Measurements from ENCODE around the gene PCDHGA12.

Gene PCDHGA12

DNA sequence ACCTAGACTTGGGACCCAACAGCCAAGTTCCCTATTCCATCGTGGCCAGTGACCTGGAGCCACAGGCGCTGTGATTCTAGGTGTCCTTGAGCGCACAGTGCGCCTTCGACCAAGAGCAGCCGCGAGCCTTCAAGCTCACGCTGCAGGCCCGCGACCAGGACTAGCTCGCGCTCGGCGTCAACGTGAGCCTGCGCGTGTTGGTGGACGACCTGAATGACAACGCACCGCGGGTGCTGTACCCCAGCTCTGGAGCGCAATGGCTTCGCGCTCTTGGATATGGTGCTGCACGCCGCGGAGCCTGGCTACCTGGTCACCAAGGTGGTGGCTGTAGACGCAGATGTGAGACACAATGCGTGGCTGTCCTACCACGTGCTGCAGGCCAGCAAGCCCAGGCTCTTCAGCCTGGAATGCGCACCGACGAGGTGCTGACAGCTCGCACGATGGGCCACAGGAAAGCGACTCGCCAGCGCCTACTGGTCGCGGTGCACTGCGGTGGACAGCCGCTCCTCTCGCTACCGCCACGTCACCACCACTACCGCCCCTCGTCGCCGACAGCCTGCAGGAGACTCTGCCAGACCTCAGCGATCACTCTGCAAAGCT lies 11.4 kb downstream of the PCDHGA12 start:
- no peak for DNase-seq

GRCh38 chr5:141465351-141465750 lies 35.0 kb downstream of the PCDHGA12 start:
- no peak for DNase-seq

- DNase-seq, result peak; percentile 82
Observed at GRCh38 chr5:141475625-141476131, 45.4 kb downstream of the PCDHGA12 start, which contains the start of gene PCDHGC3. TSS of gene PCDHGC3 (plus strand) at chr5:141475966. CDS start at chr5:141476117, 151 bp downstream.

GRCh38 chr5:141476132-141476911 lies 46.0 kb downstream of the PCDHGA12 start:
- DNase-seq, result peak; percentile 34

GRCh38 chr5:141477044-141477575 lies 46.8 kb downstream of the PCDHGA12 start:
- no peak for DNase-seq

DNA sequence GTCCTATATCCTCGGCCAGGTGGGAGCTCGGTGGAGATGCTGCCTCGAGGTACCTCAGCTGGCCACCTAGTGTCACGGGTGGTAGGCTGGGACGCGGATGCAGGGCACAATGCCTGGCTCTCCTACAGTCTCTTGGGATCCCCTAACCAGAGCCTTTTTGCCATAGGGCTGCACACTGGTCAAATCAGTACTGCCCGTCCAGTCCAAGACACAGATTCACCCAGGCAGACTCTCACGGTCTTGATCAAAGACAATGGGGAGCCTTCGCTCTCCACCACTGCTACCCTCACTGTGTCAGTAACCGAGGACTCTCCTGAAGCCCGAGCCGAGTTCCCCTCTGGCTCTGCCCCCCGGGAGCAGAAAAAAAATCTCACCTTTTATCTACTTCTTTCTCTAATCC lies 47.5 kb downstream of the PCDHGA12 start:
- DNase-seq, result no peak

DNA sequence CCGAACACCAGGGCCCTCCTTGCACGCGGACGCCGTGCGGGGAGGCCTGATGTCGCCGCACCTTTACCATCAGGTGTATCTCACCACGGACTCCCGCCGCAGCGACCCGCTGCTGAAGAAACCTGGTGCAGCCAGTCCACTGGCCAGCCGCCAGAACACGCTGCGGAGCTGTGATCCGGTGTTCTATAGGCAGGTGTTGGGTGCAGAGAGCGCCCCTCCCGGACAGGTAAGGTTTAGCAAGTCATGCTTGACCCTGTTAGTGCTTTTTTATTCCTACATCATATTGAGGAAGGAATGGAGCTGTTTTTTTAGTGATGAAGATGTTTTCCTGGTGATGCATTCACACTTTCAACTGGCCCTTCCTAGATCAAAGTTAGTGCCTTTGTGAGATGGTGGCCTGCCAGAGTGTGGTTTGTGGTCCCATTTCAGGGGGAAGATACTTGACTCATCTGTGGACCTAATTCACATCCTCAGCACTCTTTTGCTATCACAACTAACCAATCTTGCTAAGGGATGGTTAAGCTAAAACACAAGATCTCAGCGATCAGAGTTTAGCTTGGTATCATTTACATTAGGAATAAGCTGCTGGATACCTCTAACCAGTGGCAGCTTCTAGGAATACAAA lies 48.1 kb downstream of the PCDHGA12 start:
- no peak for DNase-seq

DNA sequence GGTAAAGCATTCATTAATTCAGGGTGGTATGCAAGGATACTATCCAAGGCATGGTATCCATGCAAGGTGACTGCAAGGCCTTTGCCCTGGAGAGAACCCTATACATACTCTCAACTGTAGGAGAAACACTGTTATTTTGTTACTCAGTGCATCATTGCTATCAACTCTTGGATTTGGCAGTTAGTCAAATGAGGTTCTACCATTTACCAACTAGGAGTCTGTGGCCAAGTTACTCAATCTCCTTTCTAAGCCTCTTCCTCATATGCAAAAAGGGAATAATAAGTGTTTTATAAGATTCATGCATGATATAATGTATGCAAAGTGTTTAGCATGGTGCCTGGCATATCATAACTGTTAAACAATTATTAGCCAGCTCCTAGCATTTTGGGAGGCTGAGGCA lies 49.5 kb downstream of the PCDHGA12 start:
- DNase-seq, result peak; percentile 15
